ENCODE measurements around the gene IGFLR1. TPM values are rescaled to one million over a fixed set of nuclear protein-coding genes. Genes with fewer than 3 reads are reported as not detected.

Gene IGFLR1
- total RNA-seq, 1 donor from 2014 or later: 30.8 TPM

Other genes starting within 250 kb of the IGFLR1 start
- gene DMKN, start 228.8 kb downstream of the IGFLR1 start, total RNA-seq: 2.0 TPM
- not detected for gene SBSN, start 214.1 kb downstream of the IGFLR1 start, total RNA-seq
- not detected for gene GAPDHS, start 209.0 kb downstream of the IGFLR1 start, total RNA-seq
- gene TMEM147, start 196.8 kb downstream of the IGFLR1 start, total RNA-seq: 26.6 TPM
- gene ATP4A, start 178.8 kb downstream of the IGFLR1 start, total RNA-seq: not detected
- not detected for gene PMIS2, start 156.3 kb downstream of the IGFLR1 start, total RNA-seq
- gene HAUS5, start 129.7 kb downstream of the IGFLR1 start, total RNA-seq: 5.7 TPM
- 30.7 TPM for gene RBM42, start 113.4 kb downstream of the IGFLR1 start, total RNA-seq
- 0.48 TPM for gene ETV2, start 100.7 kb downstream of the IGFLR1 start, total RNA-seq
- gene COX6B1, start 94.1 kb downstream of the IGFLR1 start, total RNA-seq: 196 TPM
- not detected for gene UPK1A, start 75.9 kb downstream of the IGFLR1 start, total RNA-seq
- 0.10 TPM for gene ZBTB32, start 37.9 kb downstream of the IGFLR1 start, total RNA-seq
- 23.0 TPM for gene KMT2B, start 24.4 kb downstream of the IGFLR1 start, total RNA-seq
- 15.1 TPM for gene U2AF1L4, start 3.0 kb upstream of the IGFLR1 start, total RNA-seq
- 31.7 TPM for gene PSENEN, start 3.2 kb upstream of the IGFLR1 start, total RNA-seq
- gene LIN37, start 6.1 kb upstream of the IGFLR1 start, total RNA-seq: 4.7 TPM
- 7.0 TPM for gene HSPB6, start 14.6 kb upstream of the IGFLR1 start, total RNA-seq
- 4.5 TPM for gene PROSER3, start 15.7 kb upstream of the IGFLR1 start, total RNA-seq
- gene ARHGAP33, start 33.1 kb upstream of the IGFLR1 start, total RNA-seq: 3.6 TPM
- gene PRODH2, start 70.4 kb upstream of the IGFLR1 start, total RNA-seq: 196 TPM
- not detected for gene NPHS1, start 110.1 kb upstream of the IGFLR1 start, total RNA-seq
- 0.20 TPM for gene KIRREL2, start 114.5 kb upstream of the IGFLR1 start, total RNA-seq
- gene APLP1, start 126.1 kb upstream of the IGFLR1 start, total RNA-seq: 0.40 TPM
- gene NFKBID, start 158.1 kb upstream of the IGFLR1 start, total RNA-seq: 2.3 TPM
- gene HCST, start 160.1 kb upstream of the IGFLR1 start, total RNA-seq: 1.8 TPM
- 20.2 TPM for gene TYROBP, start 165.8 kb upstream of the IGFLR1 start, total RNA-seq
- gene LRFN3, start 193.9 kb upstream of the IGFLR1 start, total RNA-seq: 8.4 TPM